HepG2 (cell line): ENCODE data around the gene ICE1.

Experiments
- CCAR2 ChIP-seq: fragments of 200-400 bp; formaldehyde crosslinking; optimal IDR thresholded peaks from 2 replicates; pipeline ENCODE3; 2018; ENCODE audit warnings: low read depth, mild to moderate bottlenecking, low read length, moderate library complexity
- REL ChIP-seq: sonication (generic); formaldehyde crosslinking; conservative IDR thresholded peaks from 2 replicates; pipeline ENCODE4 v1.8.0; 2022; ENCODE audit warnings: mild to moderate bottlenecking, missing genetic modification reagents, moderate library complexity
- ZBTB20 ChIP-seq: sonication (generic); formaldehyde crosslinking; IDR thresholded peaks from 2 replicates; pipeline ENCODE4 v1.8.1; 2023; ENCODE audit warnings: missing genetic modification reagents, low read depth, mild to moderate bottlenecking, borderline replicate concordance
- ZNF724P ChIP-seq: sonication (generic); formaldehyde crosslinking; IDR thresholded peaks from 2 replicates; pipeline ENCODE4 v1.8.0; 2022; ENCODE audit warnings: missing genetic modification reagents, borderline replicate concordance

DNA sequence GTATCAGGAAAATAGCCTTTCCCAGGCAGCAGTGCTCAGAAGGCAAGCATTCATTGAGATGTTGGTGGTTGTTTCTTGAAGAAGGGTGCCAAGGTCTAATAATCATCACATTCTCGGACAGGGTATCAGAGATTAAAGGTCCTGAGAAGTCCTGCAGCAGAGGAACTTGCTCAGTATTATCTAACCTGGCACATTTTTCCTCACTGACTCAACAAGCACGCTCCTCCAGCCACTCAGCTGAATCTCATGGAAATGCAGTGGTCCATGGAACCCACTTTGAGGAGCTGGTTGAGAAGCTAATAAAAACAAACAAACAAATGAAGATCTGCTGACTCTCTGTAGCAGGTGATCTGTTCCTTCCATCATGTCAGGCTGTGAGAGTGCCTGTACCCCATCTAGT lies 35.3 kb upstream of the ICE1 start:
- no peak for TF ChIP-seq REL (CRISPR knock-in tag)
- TF ChIP-seq CCAR2 = no peak
- no peak for TF ChIP-seq ZBTB20
- TF ChIP-seq ZNF724P = no peak
